Ovary (tissue), 9 donors: ENCODE measurements around the gene CLPSL2. TPM values are rescaled to one million over a fixed set of nuclear protein-coding genes. Genes with fewer than 3 reads are reported as not detected.
A peak's percentile ranks its signal among the peaks of the same experiment; 100 is the strongest.

Experiments
- DNase-seq, 5 donors: peaks; one replicate each; pipeline ENCODE4 v3.0.0-alpha.2; 2019 to 2020
- H3K27ac ChIP-seq, 2 donors: fragments of 200-600 bp; one replicate each; pipeline versions ENCODE4 v1.5.1 to v1.8.0; 2019 to 2022
- H3K27me3 ChIP-seq: fragments of 200-600 bp; one replicate; pipeline ENCODE4 v1.8.0; 2022
- H3K36me3 ChIP-seq: fragments of 200-600 bp; sonication (generic); one replicate; pipeline ENCODE4 v1.5.1; 2019
- H3K4me1 ChIP-seq: one replicate; pipeline ENCODE4 v1.8.1; 2013; ENCODE audit warnings: mild to moderate bottlenecking, moderate library complexity; ENCODE audit not compliant: insufficient read depth
- H3K4me3 ChIP-seq: fragments of 200-600 bp; sonication (generic); one replicate; pipeline ENCODE4 v1.5.1; 2017
- H3K9me3 ChIP-seq, 2 donors: fragments of 200-600 bp in 1 of 2; sonication (generic) in 1 of 2; one replicate each; pipeline versions ENCODE4 v1.5.1 to v1.8.1; 2013 to 2019; ENCODE audit warnings: mild to moderate bottlenecking in 1 of 2, moderate library complexity in 1 of 2
- EP300 ChIP-seq: sonication (generic); formaldehyde crosslinking; IDR thresholded peaks from one replicate; pipeline ENCODE4 v1.6.1; 2017; ENCODE audit warnings: antibody characterized with exemption
- POLR2A ChIP-seq: fragments of 450-650 bp; IDR thresholded peaks from one replicate; pipeline ENCODE4 v1.6.1; 2017; ENCODE audit warnings: antibody characterized with exemption, mild to moderate bottlenecking, moderate library complexity
- WGBS, 3 donors: extraction: QIAGEN DNeasy Blood & Tissue Kit in 1 of 3; methylation state at CpG; one replicate each; pipeline versions ENCODE4 v1.1.5 to v1.1.7; 2013 to 2017; 5-methylcytosine and 5-hydroxymethylcytosine counted together
- intact Hi-C, 4 donors: fragments of 100-400 bp; cut with DNase I; formaldehyde crosslinking; loops; one replicate each; pipeline versions ENCODE4 v1.11.0 to v1.15.1; 2022 to 2023
- polyA plus RNA-seq, 2 donors: library from polyadenylated mRNA; stranded (reverse); fragments of 200-250 nt in 1 of 2; fragments of 350-450 nt in 1 of 2; fragmentation: Illumina TruSeq in 1 of 2; extraction: RNeasy Lipid Tissue Mini Kit (QIAGEN cat#74804) in 1 of 2; gene quantifications; one replicate each; pipeline ENCODE4 v1.2.3, GENCODE V29; 2013 to 2014
- total RNA-seq, 7 donors: library from RNA; depleted of rRNA in 2 of 7; stranded (reverse); fragments of >200 nt in 2 of 7; fragmentation: NEBNext Ultra II Directional in 3 of 7; extraction: Animal tissue kit (Norgen Biotek cat#: 25700) in 3 of 7; gene quantifications; one replicate each; pipeline versions ENCODE4 v1.1.0 to v1.2.4, GENCODE V29; 2016 to 2023
- TF ChIP-seq, protein P1 (sequence below), 3 donors: fragments of 450-650 bp in 2 of 3; fragments of 200-600 bp in 1 of 3; IDR thresholded peaks; one replicate each; pipeline versions ENCODE4 v1.5.1 to v1.8.0; 2016 to 2022; ENCODE audit warnings: antibody characterized with exemption in 3 of 3, mild to moderate bottlenecking in 1 of 3
- donor health status: DM: no; HTN: no; CAD: no; lungs with moderate emphysema.
- donor health status: DM: no; HTN: no; CAD: no.
- donor health status: Bipolar disorder and iron deficiency.
- donor health status: DM: yes; HTN: yes; CAD: no.
- donor health status: DM: no; HTN: no; CAD: no.
- donor health status: DM: yes; HTN: yes; CAD: no.

The CLPSL2 gene
- total and polyA plus RNA-seq, 9 donors = not detected

DNA sequence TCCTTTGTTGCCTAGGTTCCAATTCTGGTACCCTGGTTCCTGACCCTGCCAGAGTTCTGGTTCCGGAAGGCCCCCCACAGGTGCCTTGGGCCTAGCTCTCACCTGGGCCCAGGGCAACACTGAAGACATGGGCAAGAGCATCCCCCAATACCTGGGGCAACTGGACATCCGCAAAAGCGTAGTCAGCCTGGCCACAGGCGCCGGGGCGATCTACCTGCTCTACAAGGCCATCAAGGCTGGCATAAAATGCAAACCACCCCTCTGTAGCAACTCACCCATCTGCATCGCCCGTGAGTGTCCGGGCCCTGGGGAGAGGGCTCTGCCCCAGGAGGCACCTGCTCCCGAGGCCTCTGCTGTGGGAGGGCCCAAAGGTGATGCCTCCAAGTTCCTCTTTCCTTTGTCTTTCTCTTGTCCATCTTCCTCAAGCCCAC, 39.4 kb upstream of the CLPSL2 start, which contains the start of gene ARMC12:
TSS of gene ARMC12 (plus strand) at position 51 of the 431 bp plus-strand sequence. CDS start at position 128, 77 bp downstream.
- H3K9me3 ChIP-seq = no peaks in the 10 kb centered on the region
- DNase-seq = no peak
- H3K4me1 ChIP-seq = peaks cover 4% of the 10 kb centered on the region
- 86 to 91% (median 90%) methylated on average over 10 of the region's 10 CpGs for WGBS, 3 donors
- no peaks in the 10 kb centered on the region for H3K27me3 ChIP-seq
- H3K4me3 ChIP-seq = no peak within 1 kb of the TSS
- TF ChIP-seq EP300 = no peak
- TF ChIP-seq POLR2A = no peak
- TF ChIP-seq, protein P1, sequence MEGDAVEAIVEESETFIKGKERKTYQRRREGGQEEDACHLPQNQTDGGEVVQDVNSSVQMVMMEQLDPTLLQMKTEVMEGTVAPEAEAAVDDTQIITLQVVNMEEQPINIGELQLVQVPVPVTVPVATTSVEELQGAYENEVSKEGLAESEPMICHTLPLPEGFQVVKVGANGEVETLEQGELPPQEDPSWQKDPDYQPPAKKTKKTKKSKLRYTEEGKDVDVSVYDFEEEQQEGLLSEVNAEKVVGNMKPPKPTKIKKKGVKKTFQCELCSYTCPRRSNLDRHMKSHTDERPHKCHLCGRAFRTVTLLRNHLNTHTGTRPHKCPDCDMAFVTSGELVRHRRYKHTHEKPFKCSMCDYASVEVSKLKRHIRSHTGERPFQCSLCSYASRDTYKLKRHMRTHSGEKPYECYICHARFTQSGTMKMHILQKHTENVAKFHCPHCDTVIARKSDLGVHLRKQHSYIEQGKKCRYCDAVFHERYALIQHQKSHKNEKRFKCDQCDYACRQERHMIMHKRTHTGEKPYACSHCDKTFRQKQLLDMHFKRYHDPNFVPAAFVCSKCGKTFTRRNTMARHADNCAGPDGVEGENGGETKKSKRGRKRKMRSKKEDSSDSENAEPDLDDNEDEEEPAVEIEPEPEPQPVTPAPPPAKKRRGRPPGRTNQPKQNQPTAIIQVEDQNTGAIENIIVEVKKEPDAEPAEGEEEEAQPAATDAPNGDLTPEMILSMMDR (IDR thresholded peaks at IDR 0.05) = no peak
- no peaks in the 10 kb centered on the region for H3K36me3 ChIP-seq
- no peak within 1 kb of the TSS for H3K27ac ChIP-seq
- intact Hi-C loops = loop anchor here (1.0 to 10.0 kb wide), 6 partner anchors 150 to 242 kb away; partner anchors contain the start of gene TEAD3 (in 1 of the 4)

DNA sequence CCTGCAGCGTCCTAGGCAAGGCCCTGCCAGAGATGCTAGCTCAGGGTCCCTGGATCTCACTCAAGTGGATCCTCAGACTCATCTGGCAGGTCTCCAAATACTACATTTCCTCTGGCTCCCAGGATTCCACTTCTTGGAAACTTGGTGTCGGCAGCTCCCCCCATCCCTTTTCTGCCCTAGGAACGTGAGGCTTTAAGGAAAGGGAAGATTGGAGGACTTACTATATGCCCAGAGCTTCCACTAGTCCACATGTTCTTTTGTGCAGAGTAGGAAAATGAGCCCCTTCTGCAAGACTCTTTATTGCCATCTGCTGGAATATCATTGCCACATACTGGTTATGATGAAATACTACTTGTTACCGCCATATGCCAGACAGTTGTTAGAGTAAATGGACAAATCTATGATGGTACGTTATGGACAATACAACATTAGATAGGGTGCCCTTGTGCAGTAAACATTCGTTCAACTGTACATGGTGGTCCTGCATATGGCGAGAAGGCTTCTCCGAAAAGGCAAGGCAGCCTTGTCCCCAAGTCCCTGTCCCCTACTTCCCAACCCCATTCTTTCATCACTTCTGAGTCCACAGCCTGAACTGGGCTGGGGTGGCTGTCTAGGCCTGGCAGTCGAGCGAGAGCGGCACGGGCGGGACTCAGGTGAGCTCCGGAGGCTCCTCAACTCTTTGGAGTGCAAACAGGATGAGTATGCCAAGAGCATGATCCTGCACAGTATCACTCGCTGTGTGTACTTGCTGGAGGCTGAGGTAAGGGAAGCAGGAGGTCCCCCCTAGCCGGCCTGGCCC, 38.8 kb upstream of the CLPSL2 start:
- peak in 1 of 5 donors; percentile 41 for DNase-seq
- Histone ChIP-seq H3K27ac (no peak overlapping the region), H3K4me3 (no peak overlapping the region), H3K9me3 (no peaks in the 10 kb centered on the region), H3K4me1 (peaks cover 4% of the 10 kb centered on the region), H3K36me3 (no peaks in the 10 kb centered on the region), H3K27me3 (no peaks in the 10 kb centered on the region)
- 57 to 60% (median 58%) methylated on average over 16 of the region's 16 CpGs for WGBS, 3 donors
- intact Hi-C loops = loop anchor here (1.0 to 10.0 kb wide), 6 partner anchors 151 to 243 kb away; partner anchors contain the start of gene TEAD3 (in 1 of the 4)
- TF ChIP-seq, protein P1 (IDR thresholded peaks at IDR 0.05) = peak; percentile 83 to 97 (median 97)
- no peak for TF ChIP-seq POLR2A

DNA sequence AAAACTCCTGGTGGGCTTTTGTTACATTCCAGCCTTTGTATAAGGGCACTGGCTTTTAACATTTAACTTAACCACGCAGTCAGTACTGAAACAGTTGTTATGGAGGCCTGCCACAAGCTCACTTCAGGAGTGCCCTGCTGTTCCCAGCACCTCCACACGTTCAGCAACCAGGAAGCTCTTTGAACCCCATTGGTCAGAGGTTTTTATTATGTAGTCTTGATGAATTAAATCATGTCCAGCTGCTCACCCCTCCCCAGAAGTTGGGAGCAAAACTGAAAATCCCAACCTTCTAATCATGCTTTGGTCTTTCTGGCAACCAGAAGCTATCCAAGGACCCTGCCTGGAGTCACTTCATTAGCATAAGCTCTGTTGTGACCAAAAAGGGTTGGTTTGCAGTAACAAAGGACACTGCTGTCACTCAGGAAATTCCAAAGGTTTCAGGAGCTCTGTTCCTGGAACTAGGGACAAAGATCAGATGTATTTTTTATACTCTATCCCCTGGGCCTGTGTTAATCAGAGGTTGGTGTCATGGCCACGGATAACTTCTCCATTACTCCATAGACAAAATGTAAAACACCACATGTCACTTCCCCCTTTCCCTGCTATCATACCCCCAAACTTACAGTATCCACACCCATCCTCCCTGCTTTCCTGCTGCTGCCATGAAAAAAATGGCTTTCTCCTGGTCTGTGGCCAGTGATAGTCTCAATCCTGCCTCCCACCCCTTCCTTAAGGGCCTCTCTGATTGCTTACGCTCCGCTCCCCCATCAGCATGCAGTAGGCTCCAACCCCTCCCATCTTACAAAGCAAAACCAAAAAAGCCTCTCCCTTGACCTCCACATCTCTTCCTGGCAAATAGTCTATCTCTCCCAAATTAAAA, 36.5 kb upstream of the CLPSL2 start:
- intact Hi-C loops = loop anchor here (2.0 to 10.0 kb wide), 4 partner anchors 218 to 355 kb away; partner anchors contain the start of gene TEAD3 (in 1 of the 4)
- H3K36me3 ChIP-seq = no peaks in the 10 kb centered on the region
- DNase-seq = no peak
- TF ChIP-seq POLR2A = no peak
- TF ChIP-seq, protein P1 (IDR thresholded peaks at IDR 0.05) = no peak
- no peak for TF ChIP-seq EP300
- H3K9me3 ChIP-seq = no peaks in the 10 kb centered on the region
- H3K27ac ChIP-seq = no peak overlapping the region
- peaks cover 3% of the 10 kb centered on the region for H3K4me1 ChIP-seq
- H3K4me3 ChIP-seq = no peak overlapping the region
- WGBS, 3 donors = 34 to 40% (median 37%) methylated on average over 5 of the region's 5 CpGs
- no peaks in the 10 kb centered on the region for H3K27me3 ChIP-seq

DNA sequence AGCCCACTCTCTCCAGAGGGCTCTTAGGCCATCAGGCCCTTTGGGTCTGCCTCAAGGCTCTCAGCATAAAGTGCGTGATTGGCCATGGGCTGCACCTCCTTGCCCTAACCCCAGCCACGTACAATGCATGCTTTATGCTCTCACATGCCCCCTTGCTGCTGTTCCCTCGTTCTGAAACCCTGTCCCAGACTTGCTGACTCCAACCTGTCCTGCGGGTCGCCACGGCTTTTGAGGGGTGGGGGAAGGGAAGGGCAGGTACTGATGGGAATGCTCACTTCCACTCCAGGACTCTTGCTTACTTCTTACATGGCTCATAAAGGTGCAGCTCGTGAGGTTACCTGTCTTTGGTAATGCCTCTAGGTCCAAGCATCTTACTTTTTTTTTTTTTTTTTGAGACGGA, 33.6 kb upstream of the CLPSL2 start:
- H3K27ac ChIP-seq = no peak overlapping the region
- H3K4me3 ChIP-seq = no peak overlapping the region
- H3K4me1 ChIP-seq = no peaks in the 10 kb centered on the region
- 70 to 72% (median 70%) methylated on average over 8 of the region's 8 CpGs for WGBS, 3 donors
- no peaks in the 10 kb centered on the region for H3K9me3 ChIP-seq
- no peak for TF ChIP-seq POLR2A
- TF ChIP-seq, protein P1 (IDR thresholded peaks at IDR 0.05) = no peak
- no peak for TF ChIP-seq EP300
- DNase-seq = no peak
- intact Hi-C loops = loop anchor here in 1 of 4 donors (10.0 kb wide), 1 partner anchor 352 kb away; no protein-coding TSS in a partner anchor
- H3K27me3 ChIP-seq = no peaks in the 10 kb centered on the region
- H3K36me3 ChIP-seq = no peaks in the 10 kb centered on the region
